WTC11 (cell line): Measurements from ENCODE around the gene MYOZ3.

Experiments used
- CTCF ChIP-seq: fragments of 200-600 bp; IDR thresholded peaks from 2 replicates; pipeline ENCODE4 v1.8.0; 2022; ENCODE audit warnings: antibody characterized with exemption
- MAX ChIP-seq: sonication (generic); formaldehyde crosslinking; IDR thresholded peaks from 2 replicates; pipeline ENCODE4 v1.8.0; 2022; ENCODE audit warnings: mild to moderate bottlenecking, missing genetic modification reagents
- SP1 ChIP-seq: sonication (generic); formaldehyde crosslinking; conservative IDR thresholded peaks from 2 replicates; pipeline ENCODE4 v1.8.1; 2022; ENCODE audit warnings: missing genetic modification reagents
- USF2 ChIP-seq: sonication (generic); formaldehyde crosslinking; IDR thresholded peaks from 2 replicates; pipeline ENCODE4 v1.8.1; 2023; ENCODE audit warnings: mild to moderate bottlenecking, missing genetic modification reagents, moderate library complexity
- ZNF532 ChIP-seq: fragments of 250-450 bp; sonication (Bioruptor Pico); IDR thresholded peaks from 2 replicates; pipeline ENCODE4 v1.9.0; 2021; ENCODE audit warnings: mild to moderate bottlenecking, borderline replicate concordance

- TF ChIP-seq CTCF (no peak), SP1 (no peak), USF2 (CRISPR knock-in tag) (no peak), ZNF532 (CRISPR knock-in tag) (no peak), MAX (CRISPR knock-in tag) (no peak)
Observed at GRCh38 chr5:150637245-150638052, 23.6 kb upstream of the MYOZ3 start.
